Gastrocnemius medialis (tissue), 4 donors: ENCODE measurements around the gene PKMYT1.

Experiments used
- CTCF ChIP-seq, 5 experiments: fragments of 450-650 bp in 3 of 5; fragments of 200-600 bp in 2 of 5; sonication (generic) in 2 of 5; IDR thresholded peaks in 4 of 5; conservative IDR thresholded peaks in 1 of 5; 1 replicate in 4 of 5; 2 replicates in 1 of 5; pipeline ENCODE4 v1.5.1; 2016 to 2019; ENCODE audit warnings: antibody characterized with exemption in 5 of 5, mild to moderate bottlenecking in 3 of 5, moderate library complexity in 3 of 5
- POLR2A ChIP-seq, 2 donors: fragments of 450-650 bp; IDR thresholded peaks; one replicate each; pipeline ENCODE4 v1.6.1; 2017; ENCODE audit warnings: antibody characterized with exemption in 2 of 2, mild to moderate bottlenecking in 2 of 2, moderate library complexity in 2 of 2

- TF ChIP-seq CTCF (IDR thresholded peaks at IDR 0.05 in 4 of 5, conservative IDR thresholded peaks at IDR 0.05 in 1 of 5) = peak; percentile 91 to 97 (median 95)
- TF ChIP-seq POLR2A (IDR thresholded peaks at IDR 0.05) = no peak
Measured at GRCh38 chr16:2927010-2927646, 53.1 kb downstream of the PKMYT1 start.
